PFSK-1 (cell line): ENCODE data around the gene ZNF710.

Experiments
- FOXP2 ChIP-seq: optimal IDR thresholded peaks from 2 replicates; pipeline ENCODE3; 2011; ENCODE audit warnings: borderline replicate concordance, control low read depth, inconsistent platforms; ENCODE audit not compliant: insufficient read depth; ENCODE audit errors: extremely low read length, extremely low read depth
- POLR2AphosphoS5 ChIP-seq: IDR thresholded peaks from 2 replicates; pipeline ENCODE4 v1.6.1; 2012; ENCODE audit warnings: low read depth, mild to moderate bottlenecking, control low read depth, low read length, moderate library complexity
- SIN3A ChIP-seq: IDR thresholded peaks from 2 replicates; pipeline ENCODE4 v1.6.1; 2012; ENCODE audit warnings: mild to moderate bottlenecking, low read length, moderate library complexity, borderline replicate concordance; ENCODE audit not compliant: insufficient read depth
- TAF1 ChIP-seq: IDR thresholded peaks from 2 replicates; pipeline ENCODE4 v1.6.1; 2012; ENCODE audit warnings: low read length, control low read depth, borderline replicate concordance; ENCODE audit not compliant: insufficient read depth
- TF ChIP-seq, protein P1 (sequence below), 2 experiments: IDR thresholded peaks; 2 replicates each; pipeline versions ENCODE4 v1.6.1 to v1.8.0; 2011 to 2012; ENCODE audit warnings: low read depth in 2 of 2, low read length in 2 of 2, control low read depth in 1 of 2, inconsistent platforms in 1 of 2, mild to moderate bottlenecking in 1 of 2, moderate library complexity in 1 of 2; ENCODE audit not compliant: insufficient read depth in 1 of 2

Gene ZNF710

GRCh38 chr15:90124507-90124906, 123.4 kb downstream of the ZNF710 start:
- TF ChIP-seq FOXP2 (no peak), TAF1 (no peak), POLR2AphosphoS5 (no peak), SIN3A (no peak)
- TF ChIP-seq, protein P1, sequence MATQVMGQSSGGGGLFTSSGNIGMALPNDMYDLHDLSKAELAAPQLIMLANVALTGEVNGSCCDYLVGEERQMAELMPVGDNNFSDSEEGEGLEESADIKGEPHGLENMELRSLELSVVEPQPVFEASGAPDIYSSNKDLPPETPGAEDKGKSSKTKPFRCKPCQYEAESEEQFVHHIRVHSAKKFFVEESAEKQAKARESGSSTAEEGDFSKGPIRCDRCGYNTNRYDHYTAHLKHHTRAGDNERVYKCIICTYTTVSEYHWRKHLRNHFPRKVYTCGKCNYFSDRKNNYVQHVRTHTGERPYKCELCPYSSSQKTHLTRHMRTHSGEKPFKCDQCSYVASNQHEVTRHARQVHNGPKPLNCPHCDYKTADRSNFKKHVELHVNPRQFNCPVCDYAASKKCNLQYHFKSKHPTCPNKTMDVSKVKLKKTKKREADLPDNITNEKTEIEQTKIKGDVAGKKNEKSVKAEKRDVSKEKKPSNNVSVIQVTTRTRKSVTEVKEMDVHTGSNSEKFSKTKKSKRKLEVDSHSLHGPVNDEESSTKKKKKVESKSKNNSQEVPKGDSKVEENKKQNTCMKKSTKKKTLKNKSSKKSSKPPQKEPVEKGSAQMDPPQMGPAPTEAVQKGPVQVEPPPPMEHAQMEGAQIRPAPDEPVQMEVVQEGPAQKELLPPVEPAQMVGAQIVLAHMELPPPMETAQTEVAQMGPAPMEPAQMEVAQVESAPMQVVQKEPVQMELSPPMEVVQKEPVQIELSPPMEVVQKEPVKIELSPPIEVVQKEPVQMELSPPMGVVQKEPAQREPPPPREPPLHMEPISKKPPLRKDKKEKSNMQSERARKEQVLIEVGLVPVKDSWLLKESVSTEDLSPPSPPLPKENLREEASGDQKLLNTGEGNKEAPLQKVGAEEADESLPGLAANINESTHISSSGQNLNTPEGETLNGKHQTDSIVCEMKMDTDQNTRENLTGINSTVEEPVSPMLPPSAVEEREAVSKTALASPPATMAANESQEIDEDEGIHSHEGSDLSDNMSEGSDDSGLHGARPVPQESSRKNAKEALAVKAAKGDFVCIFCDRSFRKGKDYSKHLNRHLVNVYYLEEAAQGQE (IDR thresholded peaks at IDR 0.05; ENCODE audit: insufficient read depth in 1 of 2, low read depth in 2 of 2, low read length in 2 of 2) = no peak

DNA sequence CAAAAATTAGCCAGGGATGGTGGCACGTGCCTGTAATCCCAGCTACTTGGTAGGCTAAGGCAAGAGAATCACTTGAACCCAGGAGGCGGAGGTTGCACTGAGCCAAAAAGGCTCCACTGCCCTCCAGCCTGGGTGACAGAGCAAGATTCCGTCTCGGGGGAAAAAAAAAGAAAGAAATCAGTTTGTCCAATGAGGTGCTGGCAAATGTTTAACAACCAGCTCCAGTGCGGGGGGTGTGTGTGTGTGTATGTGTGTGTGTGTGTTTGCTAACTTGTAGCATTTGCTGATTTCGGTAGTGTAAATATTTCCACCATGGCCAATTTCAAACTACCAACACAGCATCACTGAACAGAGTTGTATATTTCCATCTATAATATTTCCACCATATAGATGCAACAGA, 124.9 kb downstream of the ZNF710 start:
- TF ChIP-seq SIN3A (no peak), FOXP2 (no peak), TAF1 (no peak), POLR2AphosphoS5 (no peak)
- TF ChIP-seq, protein P1 (IDR thresholded peaks at IDR 0.05; ENCODE audit: insufficient read depth in 1 of 2, low read depth in 2 of 2, low read length in 2 of 2) = no peak

DNA sequence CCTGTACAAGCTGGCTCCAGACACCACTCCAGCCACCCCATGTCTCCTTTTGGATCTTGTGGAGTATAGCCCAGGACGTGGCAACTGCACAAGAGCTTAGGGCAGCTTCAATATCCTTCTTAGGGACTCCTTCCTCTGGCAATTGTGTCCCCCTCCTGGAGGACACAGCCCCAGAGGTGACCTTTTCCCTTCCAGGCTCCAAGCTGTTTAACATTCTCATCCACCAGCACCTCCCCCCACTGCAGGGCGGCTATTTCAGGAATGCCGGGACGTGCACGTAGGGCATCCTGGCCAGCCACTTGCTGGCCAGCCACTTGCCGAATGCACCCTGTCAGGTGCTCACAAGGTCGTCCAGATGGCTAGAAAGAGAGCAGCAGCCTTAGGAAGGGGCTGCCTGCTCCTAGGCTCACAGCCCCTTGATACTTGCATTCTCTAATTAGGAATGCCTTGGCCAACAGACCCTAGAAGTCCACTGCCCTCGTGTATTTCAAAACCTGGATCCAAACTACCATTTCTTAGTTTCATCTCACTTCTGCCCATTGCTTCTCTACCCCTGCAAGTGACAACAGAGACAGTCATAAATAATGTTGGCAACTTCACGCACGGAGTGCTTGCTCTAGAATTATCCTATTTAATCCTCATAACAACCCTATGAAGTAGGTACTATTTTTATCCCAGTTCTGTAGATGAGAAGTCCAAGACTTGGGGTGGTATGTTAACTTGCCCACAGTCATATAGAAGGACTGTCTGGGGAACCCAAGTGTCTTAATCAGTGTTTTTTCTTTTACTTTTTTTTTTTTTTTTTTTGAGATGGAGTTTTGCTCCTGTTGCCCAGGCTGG, 125.7 kb downstream of the ZNF710 start:
- no peak for TF ChIP-seq SIN3A
- no peak for TF ChIP-seq FOXP2
- no peak for TF ChIP-seq TAF1
- TF ChIP-seq POLR2AphosphoS5 = no peak
- TF ChIP-seq, protein P1 (IDR thresholded peaks at IDR 0.05; ENCODE audit: insufficient read depth in 1 of 2, low read depth in 2 of 2, low read length in 2 of 2) = no peak

GRCh38 chr15:90130291-90130690, 129.2 kb downstream of the ZNF710 start:
- no peak for TF ChIP-seq TAF1
- TF ChIP-seq, protein P1 (IDR thresholded peaks at IDR 0.05; ENCODE audit: insufficient read depth in 1 of 2, low read depth in 2 of 2, low read length in 2 of 2) = no peak
- TF ChIP-seq SIN3A = no peak
- TF ChIP-seq POLR2AphosphoS5 = no peak
